Activated T-cell treated with anti-CD3 and anti-CD28 coated beads, Interleukin-2, amount 50 U/mL, for 72 hours (primary cell): ENCODE results near the gene BCL2A1. TPM values are rescaled to one million over a fixed set of nuclear protein-coding genes. Genes with fewer than 3 reads are reported as not detected.
"Not testable (repeated sequence)": the region's sequence is repeated elsewhere in the genome, so short reads cannot be mapped to it uniquely, and the experiment has no call there.

Experiments
- ATAC-seq, 2 donors: fragments of 150-1000 bp; cut with Tn5 transposase; replicated peaks in 1 of 2; 2 replicates each; pipeline ENCODE4 v1.10.0; 2021; ENCODE audit warnings: moderate library complexity in 2 of 2, mild to moderate bottlenecking in 1 of 2
- DNase-seq, 2 donors: peaks; one replicate each; pipeline ENCODE4 v3.0.0; 2021 to 2022; ENCODE audit warnings: mixed read lengths in 1 of 2
- H3K27ac Mint-ChIP-seq: one replicate; pipeline ENCODE4 v1.8.0; 2022; ENCODE audit warnings: mild to moderate bottlenecking, moderate library complexity, mixed read lengths
- H3K27me3 Mint-ChIP-seq: one replicate; pipeline ENCODE4 v1.8.0; 2022; ENCODE audit warnings: low read depth, mixed read lengths
- H3K36me3 Mint-ChIP-seq, 2 donors: one replicate each; pipeline ENCODE4 v1.8.0; 2022; ENCODE audit warnings: mixed read lengths in 2 of 2, mild to moderate bottlenecking in 1 of 2; ENCODE audit not compliant: insufficient read depth in 2 of 2
- H3K4me1 Mint-ChIP-seq: one replicate; pipeline ENCODE4 v1.8.0; 2022; ENCODE audit warnings: low read depth, mixed read lengths
- H3K4me3 Mint-ChIP-seq, 2 donors: one replicate each; pipeline ENCODE4 v1.8.0; 2022; ENCODE audit warnings: mild to moderate bottlenecking in 2 of 2, mixed read lengths in 2 of 2, moderate library complexity in 2 of 2
- H3K9me3 Mint-ChIP-seq, 2 donors: one replicate each; pipeline ENCODE4 v1.8.0; 2022; ENCODE audit warnings: mixed read lengths in 2 of 2
- total RNA-seq, 2 donors: library from RNA; stranded (reverse); gene quantifications; one replicate each; pipeline ENCODE4 v1.2.3, GENCODE V29; 2022

Gene BCL2A1
- total RNA-seq, 2 donors from 2014 or later = 39.6 to 67.2 TPM

DNA sequence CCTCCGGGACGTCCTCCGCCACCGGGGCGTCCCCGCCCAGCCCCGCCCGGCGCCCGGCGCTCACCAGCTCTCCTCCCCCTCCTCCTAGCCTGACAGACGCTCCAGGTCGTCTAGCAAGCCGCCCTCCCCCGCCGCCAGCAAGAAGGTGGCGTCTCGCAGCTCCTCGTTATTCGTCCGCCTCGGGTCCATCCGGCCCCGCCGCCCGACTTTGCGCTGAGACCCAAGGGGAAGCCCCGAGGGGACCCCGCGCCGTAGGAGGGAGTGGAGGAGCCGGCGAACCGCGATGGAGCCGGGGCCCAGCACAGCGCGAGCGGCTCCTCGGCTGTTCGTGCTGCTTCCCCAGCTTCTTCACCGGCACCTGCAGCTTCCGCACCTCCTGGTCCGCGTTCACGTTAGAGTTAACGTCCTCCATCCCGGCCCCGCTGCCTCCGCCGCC is 47.9 kb downstream of the BCL2A1 start:
- H3K4me1 Mint-ChIP-seq = peaks cover 18% of the 10 kb centered on the region
- peak overlapping the region; percentile 95 for H3K27ac Mint-ChIP-seq
- ATAC-seq (peak; percentile 53 to 55), DNase-seq (peak; percentile 78 to 79)
- H3K27me3 Mint-ChIP-seq = no peaks in the 10 kb centered on the region
- H3K4me3 Mint-ChIP-seq = peak overlapping the region; percentile 94 to 98
- H3K9me3 Mint-ChIP-seq = peaks cover 7 to 9% of the 10 kb centered on the region in 2 donors
- peaks cover 21 to 40% of the 10 kb centered on the region in 2 donors for H3K36me3 Mint-ChIP-seq

- Mint-ChIP-seq H3K27me3 (no peaks in the 10 kb centered on the region), H3K4me1 (peaks cover 18% of the 10 kb centered on the region), H3K4me3 (peak overlapping the region; percentile 94 to 98), H3K36me3 (peaks cover 25 to 45% of the 10 kb centered on the region in 2 donors), H3K27ac (peak overlapping the region; percentile 95), H3K9me3 (peaks cover 7 to 9% of the 10 kb centered on the region in 2 donors)
- DNase-seq = no peak
- no peak for ATAC-seq
Measured at GRCh38 chr15:79922512-79923078, 48.4 kb downstream of the BCL2A1 start.

DNA sequence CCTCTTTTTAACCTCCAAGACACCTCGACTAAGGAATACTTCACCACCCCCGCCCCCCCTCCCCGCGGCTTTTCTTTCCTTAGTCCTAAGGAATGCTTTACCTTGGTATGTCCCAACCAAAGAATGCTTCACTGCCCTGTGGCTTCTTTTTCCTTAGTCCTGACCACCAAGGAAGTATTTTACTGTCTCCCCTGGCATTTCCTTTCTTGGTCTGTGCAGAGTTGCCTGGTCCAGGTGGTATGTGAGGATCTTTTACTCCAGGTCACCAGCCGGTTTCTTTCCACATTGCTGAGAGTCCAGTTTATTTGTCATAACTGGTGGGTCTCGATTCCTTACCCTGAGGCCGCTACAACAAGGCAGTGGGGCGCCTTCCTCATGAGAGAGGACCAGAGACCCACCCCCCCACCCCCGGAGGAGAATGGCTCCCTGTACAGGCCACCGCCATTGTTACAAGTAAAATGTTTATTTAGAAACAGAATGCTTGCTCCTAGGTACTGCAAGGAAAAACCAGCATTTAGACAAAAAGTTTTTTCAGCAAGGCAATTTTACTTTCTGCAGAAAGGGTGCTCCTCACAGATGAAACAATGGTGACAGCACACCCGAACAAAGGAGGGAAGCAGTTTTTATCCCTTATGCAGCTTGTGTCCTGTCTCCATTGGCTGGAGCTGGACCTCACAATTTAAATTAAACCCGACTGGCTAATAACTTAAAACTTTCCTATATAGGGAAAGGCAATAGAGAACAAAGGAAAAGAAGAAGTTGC is 51.1 kb downstream of the BCL2A1 start:
- no peak for DNase-seq
- Mint-ChIP-seq H3K4me3 (no peak overlapping the region), H3K36me3 (peaks cover 43 to 72% of the 10 kb centered on the region in 2 donors), H3K27ac (no peak overlapping the region), H3K9me3 (peaks cover 18 to 26% of the 10 kb centered on the region in 2 donors), H3K4me1 (peaks cover 18% of the 10 kb centered on the region), H3K27me3 (no peaks in the 10 kb centered on the region)
- no peak for ATAC-seq

DNA sequence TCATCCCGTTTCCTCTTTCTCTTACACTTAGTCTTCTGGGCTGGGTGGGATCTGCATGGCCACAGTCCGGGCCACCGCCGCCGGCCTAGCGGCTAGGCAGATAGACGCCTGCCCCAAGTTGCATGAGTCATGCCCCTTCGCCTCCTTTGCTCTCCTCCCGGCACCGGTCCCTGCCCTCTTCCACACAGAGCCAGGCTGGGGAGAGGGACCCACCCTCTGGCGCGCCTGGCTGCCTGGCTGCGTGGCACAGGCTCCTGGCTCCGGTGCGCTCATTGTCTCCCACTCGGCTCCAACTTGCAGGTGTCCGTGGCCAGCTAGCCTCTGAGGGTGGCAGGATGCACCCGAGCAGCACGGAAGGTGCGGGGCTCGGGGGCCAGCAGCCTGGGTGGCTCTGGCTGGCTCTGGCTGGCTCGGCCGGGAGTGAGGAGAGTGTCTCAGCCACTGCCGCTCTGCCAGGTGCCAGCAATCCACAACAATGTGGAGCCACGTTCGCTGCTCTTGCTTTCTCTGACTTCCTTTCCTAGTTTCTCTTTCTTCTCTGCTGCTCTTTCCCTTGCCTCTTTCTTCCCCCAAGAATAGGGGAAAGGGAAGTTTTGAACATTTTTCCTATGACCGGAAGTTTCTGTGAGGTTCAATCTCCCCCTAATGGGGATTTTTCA is 51.8 kb downstream of the BCL2A1 start:
- no peak for DNase-seq
- no peak for ATAC-seq
- peaks cover 20 to 29% of the 10 kb centered on the region in 2 donors for H3K9me3 Mint-ChIP-seq
- H3K27ac Mint-ChIP-seq = no peak overlapping the region
- no peak overlapping the region for H3K4me3 Mint-ChIP-seq
- H3K4me1 Mint-ChIP-seq = peaks cover 18% of the 10 kb centered on the region
- no peaks in the 10 kb centered on the region for H3K27me3 Mint-ChIP-seq
- peaks cover 46 to 79% of the 10 kb centered on the region in 2 donors for H3K36me3 Mint-ChIP-seq

DNA sequence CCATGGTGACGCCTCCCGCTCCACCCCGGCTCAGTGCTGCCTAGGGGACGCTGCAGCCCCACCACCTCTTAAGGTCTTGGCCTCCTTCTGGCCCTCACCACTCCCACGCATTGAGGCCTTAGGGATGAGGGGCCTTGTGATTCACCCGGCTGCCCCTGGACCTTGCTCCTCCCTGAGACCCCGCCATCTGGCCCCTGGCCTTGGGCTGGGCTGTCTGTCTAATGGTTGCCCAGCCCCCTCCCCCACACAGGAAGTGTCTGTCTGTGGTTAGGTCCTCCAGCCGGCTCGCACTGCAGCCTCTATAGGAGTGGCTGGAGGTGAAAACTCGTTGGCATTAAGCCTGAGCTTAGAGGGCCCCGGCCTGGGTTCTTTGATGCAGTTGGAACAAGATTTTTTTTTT is 52.7 kb downstream of the BCL2A1 start:
- H3K27ac Mint-ChIP-seq = no peak overlapping the region
- H3K4me1 Mint-ChIP-seq = peaks cover 18% of the 10 kb centered on the region
- H3K27me3 Mint-ChIP-seq = no peaks in the 10 kb centered on the region
- H3K4me3 Mint-ChIP-seq = no peak overlapping the region
- ATAC-seq (no peak), DNase-seq (no peak)
- peaks cover 21 to 30% of the 10 kb centered on the region in 2 donors for H3K9me3 Mint-ChIP-seq
- peaks cover 48 to 88% of the 10 kb centered on the region in 2 donors for H3K36me3 Mint-ChIP-seq

- H3K27me3 Mint-ChIP-seq = no peaks in the 10 kb centered on the region
- ATAC-seq (no peak), DNase-seq (no peak)
- peaks cover 47 to 82% of the 10 kb centered on the region in 2 donors for H3K36me3 Mint-ChIP-seq
- no peak overlapping the region for H3K4me3 Mint-ChIP-seq
- no peak overlapping the region for H3K27ac Mint-ChIP-seq
- peaks cover 21 to 32% of the 10 kb centered on the region in 2 donors for H3K9me3 Mint-ChIP-seq
- H3K4me1 Mint-ChIP-seq = peaks cover 5% of the 10 kb centered on the region
Measured at GRCh38 chr15:79916502-79917132, 54.4 kb downstream of the BCL2A1 start.

DNA sequence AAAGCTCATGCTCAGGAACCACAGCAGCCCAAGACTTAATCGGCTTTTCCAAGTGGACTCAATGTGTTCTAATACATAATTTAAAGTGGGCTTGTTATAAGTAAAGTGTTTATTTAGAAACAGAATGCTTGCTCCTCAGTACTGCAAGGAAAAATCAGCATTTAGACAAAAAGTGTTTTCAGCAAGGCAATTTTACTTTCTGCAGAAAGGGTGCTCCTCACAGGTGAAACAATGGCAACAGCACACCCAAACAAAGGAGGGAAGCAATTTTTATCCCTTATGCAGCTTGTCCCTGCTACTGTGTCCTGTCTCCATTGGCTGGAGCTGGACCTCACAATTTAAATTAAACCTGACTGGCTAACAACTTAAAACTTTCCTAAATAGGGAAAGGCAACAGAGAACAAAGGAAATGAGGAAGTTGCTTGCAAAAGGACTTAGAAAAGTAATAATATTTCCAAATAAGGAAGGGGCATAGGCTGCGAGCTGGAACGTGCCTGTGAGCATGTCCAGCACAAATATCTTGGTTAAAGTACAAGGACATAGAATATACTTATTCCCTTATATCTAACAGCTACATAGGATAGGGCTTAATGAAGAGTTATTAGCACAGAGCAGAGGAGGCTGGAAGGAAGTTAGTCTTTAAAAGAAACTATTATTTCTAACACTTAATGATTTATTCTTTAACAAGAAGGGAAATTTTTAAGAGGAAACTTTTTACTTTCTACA is 55.1 kb downstream of the BCL2A1 start:
- H3K4me1 Mint-ChIP-seq, DNase-seq, ATAC-seq, H3K27ac Mint-ChIP-seq, H3K27me3 Mint-ChIP-seq, H3K4me3 Mint-ChIP-seq: not testable (repeated sequence)
- peaks cover 17 to 29% of the 10 kb centered on the region in 2 donors for H3K9me3 Mint-ChIP-seq
- peaks cover 42 to 77% of the 10 kb centered on the region in 2 donors for H3K36me3 Mint-ChIP-seq

GRCh38 chr15:79914728-79915127 is 56.3 kb downstream of the BCL2A1 start:
- no peak for ATAC-seq
- no peak for DNase-seq
- Mint-ChIP-seq H3K36me3 (peaks cover 48 to 76% of the 10 kb centered on the region in 2 donors), H3K4me1 (no peaks in the 10 kb centered on the region), H3K9me3 (peaks cover 17 to 33% of the 10 kb centered on the region in 2 donors), H3K27me3 (no peaks in the 10 kb centered on the region), H3K4me3 (no peak overlapping the region), H3K27ac (no peak overlapping the region)

Other genes starting within 250 kb of the BCL2A1 start
- gene MTHFS, start 74.2 kb downstream of the BCL2A1 start, total RNA-seq = 10 to 100 TPM; 32.5 to 38.1 TPM
- 10 to 100 TPM; 43.9 to 44.1 TPM for gene ZFAND6, start 88.5 kb upstream of the BCL2A1 start, total RNA-seq
- gene FAH, start 181.8 kb upstream of the BCL2A1 start, total RNA-seq = 10 to 100 TPM; 66.3 to 74.3 TPM